GM12891 (cell line): ENCODE data around the gene RACGAP1.
"Not testable (repeated sequence)": the region's sequence is repeated elsewhere in the genome, so short reads cannot be mapped to it uniquely, and the experiment has no call there.

ENCODE experiments used
- DNase-seq: peaks from one replicate; pipeline ENCODE4 v3.0.0; 2011; ENCODE audit warnings: low spot score; ENCODE audit not compliant: insufficient read length
- FAIRE-seq: peaks from 2 replicates; lab custom pipeline; 2011; peaks lifted over from hg19 to GRCh38; lab: Jason Lieb, UNC
- PAX5 ChIP-seq: IDR thresholded peaks from 2 replicates; pipeline ENCODE4 v1.6.1; 2011; ENCODE audit warnings: low read length, moderate library complexity, mild to moderate bottlenecking; ENCODE audit not compliant: insufficient read depth, severe bottlenecking
- POLR2A ChIP-seq: IDR thresholded peaks from 2 replicates; pipeline ENCODE4 v1.6.1; 2011; ENCODE audit warnings: low read depth, low read length, control low read depth
- POLR2AphosphoS5 ChIP-seq: IDR thresholded peaks from 2 replicates; pipeline ENCODE4 v1.6.1; 2011; ENCODE audit warnings: low read depth, low read length, control low read depth
- POU2F2 ChIP-seq: IDR thresholded peaks from 2 replicates; pipeline ENCODE4 v1.6.1; 2011; ENCODE audit warnings: low read depth, mild to moderate bottlenecking, control low read depth, low read length, moderate library complexity
- SPI1 ChIP-seq: IDR thresholded peaks from 2 replicates; pipeline ENCODE4 v1.6.1; 2011; ENCODE audit warnings: low read depth, low read length, control low read depth
- TAF1 ChIP-seq: IDR thresholded peaks from 2 replicates; pipeline ENCODE4 v1.6.1; 2011; ENCODE audit warnings: low read depth, low read length, control low read depth

Gene RACGAP1

GRCh38 chr12:50032854-50033581 lies 7.7 kb upstream of the RACGAP1 start:
- no peak for DNase-seq
- TF ChIP-seq SPI1 (peak; percentile 74), POLR2AphosphoS5 (no peak)
- FAIRE-seq, result peak; percentile 45

- FAIRE-seq, result no peak
- TF ChIP-seq POLR2A (no peak), POU2F2 (no peak), TAF1 (no peak), PAX5 (no peak), SPI1 (no peak), POLR2AphosphoS5 (no peak)
- no peak for DNase-seq
Measured at GRCh38 chr12:50032515-50032853, 7.2 kb upstream of the RACGAP1 start.

- FAIRE-seq, DNase-seq: not testable (repeated sequence)
Measured at GRCh38 chr12:50030449-50030848, 5.2 kb upstream of the RACGAP1 start.

- DNase-seq, result no peak
- no peak for FAIRE-seq
- TF ChIP-seq SPI1, result no peak
- TF ChIP-seq TAF1, result no peak
- TF ChIP-seq POLR2AphosphoS5, result no peak
- TF ChIP-seq POU2F2, result no peak
- no peak for TF ChIP-seq POLR2A
- TF ChIP-seq PAX5, result no peak
Measured at GRCh38 chr12:50026691-50027090, 1.4 kb upstream of the RACGAP1 start.

GRCh38 chr12:50024805-50025186 lies 498 bp downstream of the RACGAP1 start:
- no peak for TF ChIP-seq PAX5
- no peak for TF ChIP-seq TAF1
- no peak for TF ChIP-seq SPI1
- TF ChIP-seq POLR2AphosphoS5, result no peak
- TF ChIP-seq POU2F2, result no peak
- no peak for TF ChIP-seq POLR2A
- no peak for DNase-seq
- peak; percentile 71 for FAIRE-seq

GRCh38 chr12:50024227-50024626 lies 1.1 kb downstream of the RACGAP1 start:
- no peak for FAIRE-seq
- TF ChIP-seq PAX5 (no peak), POLR2AphosphoS5 (no peak), POU2F2 (no peak), TAF1 (no peak), POLR2A (no peak), SPI1 (no peak)
- no peak for DNase-seq

GRCh38 chr12:50022903-50023302 lies 2.4 kb downstream of the RACGAP1 start:
- no peak for TF ChIP-seq POLR2A
- no peak for TF ChIP-seq PAX5
- no peak for TF ChIP-seq POLR2AphosphoS5
- TF ChIP-seq TAF1, result no peak
- TF ChIP-seq SPI1, result no peak
- no peak for TF ChIP-seq POU2F2
- DNase-seq (no peak), FAIRE-seq (no peak)

GRCh38 chr12:50021031-50021430 lies 4.3 kb downstream of the RACGAP1 start:
- DNase-seq, result no peak
- no peak for TF ChIP-seq PAX5
- no peak for TF ChIP-seq POLR2A
- no peak for TF ChIP-seq SPI1
- TF ChIP-seq TAF1, result no peak
- TF ChIP-seq POU2F2, result no peak
- no peak for TF ChIP-seq POLR2AphosphoS5
- FAIRE-seq, result no peak

- no peak for FAIRE-seq
- no peak for DNase-seq
- TF ChIP-seq POLR2A (no peak), POU2F2 (no peak), SPI1 (no peak), PAX5 (no peak), POLR2AphosphoS5 (no peak), TAF1 (no peak)
Measured at GRCh38 chr12:50019524-50019923, 5.8 kb downstream of the RACGAP1 start.

- DNase-seq, result no peak
- TF ChIP-seq POLR2AphosphoS5 (no peak), PAX5 (no peak), SPI1 (no peak), POU2F2 (no peak), POLR2A (no peak), TAF1 (no peak)
- FAIRE-seq, result peak; percentile 13
Measured at GRCh38 chr12:50018968-50019367, 6.3 kb downstream of the RACGAP1 start.
